Activated B cell treated with CpG ODN at 0.5 μM for 24 hours (primary cell): ENCODE measurements around the gene AVP. TPM values are rescaled to one million over a fixed set of nuclear protein-coding genes. Genes with fewer than 3 reads are reported as not detected.

Experiments
- ATAC-seq: fragments of 200-7000 bp; cut with Tn5 transposase; one replicate; pipeline ENCODE4 v1.10.0; 2021; ENCODE audit warnings: low read depth, mild to moderate bottlenecking, moderate library complexity
- CTCF ChIA-PET: fragments of 350-600 bp; sonication (Branson Sonifier 250); formaldehyde crosslinking; loops from one replicate; lab custom pipeline; 2021; ENCODE audit warnings: antibody characterized with exemption; lab: Charles Lee
- POLR2A ChIA-PET: fragments of 350-600 bp; sonication (Branson Sonifier 250); formaldehyde crosslinking; loops from one replicate; lab custom pipeline; 2021; ENCODE audit warnings: antibody characterized with exemption; lab: Charles Lee
- DNase-seq: peaks from one replicate; pipeline ENCODE4 v3.0.0; 2022
- H3K27ac Mint-ChIP-seq: one replicate; pipeline ENCODE4 v1.8.0; 2020; ENCODE audit warnings: mixed read lengths
- H3K27me3 Mint-ChIP-seq: one replicate; pipeline ENCODE4 v1.8.0; 2021; ENCODE audit warnings: mixed read lengths
- H3K36me3 Mint-ChIP-seq: one replicate; pipeline ENCODE4 v1.8.0; 2021; ENCODE audit warnings: low read depth, mixed read lengths
- H3K4me1 Mint-ChIP-seq: one replicate; pipeline ENCODE4 v1.8.0; 2021; ENCODE audit warnings: mixed read lengths
- H3K4me3 Mint-ChIP-seq: one replicate; pipeline ENCODE4 v1.8.0; 2020; ENCODE audit warnings: mild to moderate bottlenecking, mixed read lengths
- H3K9me3 Mint-ChIP-seq: one replicate; pipeline ENCODE4 v1.8.0; 2020; ENCODE audit warnings: mixed read lengths
- CTCF ChIP-seq: fragments of 200-600 bp; IDR thresholded peaks from one replicate; pipeline ENCODE4 v1.8.0; 2022; ENCODE audit warnings: antibody characterized with exemption, mild to moderate bottlenecking
- intact Hi-C: fragments of 100-400 bp; cut with micrococcal nuclease; formaldehyde crosslinking; loops from one replicate; pipeline ENCODE4 v1.15.1; 2024
- total RNA-seq: library from RNA; stranded (reverse); gene quantifications from 2 replicates; pipeline ENCODE4 v1.2.3, GENCODE V29; 2022

Gene AVP
- total RNA-seq, 1 donor from 2014 or later, result not detected

GRCh38 chr20:3107464-3108025, 23.0 kb upstream of the AVP start:
- no peak for ATAC-seq
- Mint-ChIP-seq H3K27me3 (no peaks in the 10 kb centered on the region), H3K4me3 (no peak overlapping the region), H3K36me3 (peaks cover 19% of the 10 kb centered on the region), H3K9me3 (no peaks in the 10 kb centered on the region), H3K4me1 (peaks cover 3% of the 10 kb centered on the region), H3K27ac (no peak overlapping the region)
- no peak for TF ChIP-seq CTCF
- ChIA-PET POLR2A (no interaction called here), CTCF (no interaction called here)
- DNase-seq, result no peak
- intact Hi-C loops, result no loop called here

GRCh38 chr20:3106658-3107463, 22.3 kb upstream of the AVP start:
- ATAC-seq, result no peak
- Mint-ChIP-seq H3K36me3 (peaks cover 19% of the 10 kb centered on the region), H3K4me1 (peaks cover 9% of the 10 kb centered on the region), H3K4me3 (no peak overlapping the region), H3K27me3 (no peaks in the 10 kb centered on the region), H3K9me3 (no peaks in the 10 kb centered on the region), H3K27ac (no peak overlapping the region)
- TF ChIP-seq CTCF, result no peak
- POLR2A ChIA-PET, result no interaction called here
- intact Hi-C loops, result no loop called here
- CTCF ChIA-PET, result no interaction called here
- no peak for DNase-seq

- DNase-seq, result no peak
- intact Hi-C loops, result no loop called here
- CTCF ChIA-PET, result no interaction called here
- no peak for TF ChIP-seq CTCF
- no peak overlapping the region for H3K4me3 Mint-ChIP-seq
- POLR2A ChIA-PET, result no interaction called here
- H3K27me3 Mint-ChIP-seq, result no peaks in the 10 kb centered on the region
- H3K27ac Mint-ChIP-seq, result no peak overlapping the region
- H3K36me3 Mint-ChIP-seq, result peaks cover 12% of the 10 kb centered on the region
- ATAC-seq, result no peak
- H3K4me1 Mint-ChIP-seq, result peaks cover 11% of the 10 kb centered on the region
- H3K9me3 Mint-ChIP-seq, result no peaks in the 10 kb centered on the region
Observed at GRCh38 chr20:3106185-3106584, 21.7 kb upstream of the AVP start.

- Mint-ChIP-seq H3K36me3 (peaks cover 12% of the 10 kb centered on the region), H3K27me3 (peaks cover 3% of the 10 kb centered on the region), H3K4me1 (peaks cover 11% of the 10 kb centered on the region), H3K27ac (no peak overlapping the region), H3K9me3 (no peaks in the 10 kb centered on the region), H3K4me3 (no peak overlapping the region)
- intact Hi-C loops, result no loop called here
- ChIA-PET CTCF (interaction anchor here (1.1 kb wide), 1 partner anchor 10 kb away, joined by 3 read pairs; no protein-coding TSS in a partner anchor), POLR2A (no interaction called here)
- no peak for DNase-seq
- ATAC-seq, result no peak
- no peak for TF ChIP-seq CTCF
Observed at GRCh38 chr20:3105256-3106137, 21.0 kb upstream of the AVP start.
